DND-41 (cell line): ENCODE results near the gene TGM1.

Source experiments
- ATAC-seq: fragments of 200-7000 bp; cut with Tn5 transposase; 3 replicates; pipeline ENCODE4 v1.9.1; 2021; ENCODE audit warnings: low read depth; ENCODE audit not compliant: insufficient read depth
- DNase-seq: peaks from one replicate; pipeline ENCODE4 v3.0.0-alpha.2; 2020
- H2AFZ ChIP-seq: 2 replicates; pipeline ENCODE4 v1.6.0; 2012; ENCODE audit warnings: low read depth, low read length
- H3K27ac ChIP-seq: 2 replicates; pipeline ENCODE4 v1.5.1; 2012; ENCODE audit warnings: low read length, inconsistent platforms
- H3K27me3 ChIP-seq: fragments of 200-600 bp; sonication (generic); 2 replicates; pipeline ENCODE4 v1.6.0; 2012; ENCODE audit warnings: low read length, mild to moderate bottlenecking, inconsistent platforms; ENCODE audit not compliant: insufficient read depth, poor library complexity
- H3K36me3 ChIP-seq: 2 replicates; pipeline ENCODE4 v1.5.1; 2012; ENCODE audit warnings: low read length, inconsistent platforms; ENCODE audit not compliant: insufficient read depth
- H3K4me1 ChIP-seq: 2 replicates; pipeline ENCODE4 v1.5.1; 2012; ENCODE audit warnings: mild to moderate bottlenecking, low read length; ENCODE audit not compliant: insufficient read depth
- H3K4me2 ChIP-seq: 2 replicates; pipeline ENCODE4 v1.6.0; 2012; ENCODE audit warnings: mild to moderate bottlenecking, moderate library complexity, low read length, inconsistent platforms; ENCODE audit not compliant: insufficient read depth
- H3K4me3 ChIP-seq, 2 experiments: fragments of 200-600 bp in 1 of 2; shearing (Covaris generic) in 1 of 2; 2 replicates each; pipeline ENCODE4 v1.5.1; 2012 to 2016; ENCODE audit warnings: inconsistent platforms in 2 of 2, low read length in 2 of 2, mild to moderate bottlenecking in 2 of 2, low read depth in 1 of 2, moderate library complexity in 1 of 2
- H3K79me2 ChIP-seq: 2 replicates; pipeline ENCODE4 v1.6.0; 2012; ENCODE audit warnings: low read length, inconsistent platforms; ENCODE audit not compliant: insufficient read depth
- H3K9ac ChIP-seq: 2 replicates; pipeline ENCODE4 v1.6.0; 2012; ENCODE audit warnings: low read depth, mild to moderate bottlenecking, inconsistent platforms, low read length, moderate library complexity
- H3K9me3 ChIP-seq: 2 replicates; pipeline ENCODE4 v1.5.1; 2012; ENCODE audit warnings: low read length, moderate library complexity, mild to moderate bottlenecking, inconsistent platforms; ENCODE audit not compliant: insufficient read depth, severe bottlenecking
- H4K20me1 ChIP-seq: 2 replicates; pipeline ENCODE4 v1.6.0; 2012; ENCODE audit warnings: low read length; ENCODE audit not compliant: insufficient read depth
- CTCF ChIP-seq: IDR thresholded peaks from 2 replicates; pipeline ENCODE4 v1.5.1; 2012; ENCODE audit warnings: borderline replicate concordance, low read length, moderate library complexity, mild to moderate bottlenecking; ENCODE audit not compliant: poor library complexity, severe bottlenecking; ENCODE audit errors: extremely low read depth
- EZH2 ChIP-seq: IDR thresholded peaks from 3 replicates; pipeline ENCODE4 v1.6.1; 2012; ENCODE audit warnings: borderline replicate concordance, low read depth, mild to moderate bottlenecking, moderate library complexity, low read length, inconsistent platforms; ENCODE audit not compliant: severe bottlenecking

The TGM1 gene

GRCh38 chr14:24260026-24260779, 2.8 kb downstream of the TGM1 start:
- H3K79me2 ChIP-seq: no peaks in the 10 kb centered on the region
- no peaks in the 10 kb centered on the region for H3K27me3 ChIP-seq
- no peak overlapping the region for H3K9ac ChIP-seq
- ATAC-seq: no peak
- no peaks in the 10 kb centered on the region for H3K4me1 ChIP-seq
- TF ChIP-seq CTCF (no peak), EZH2 (no peak)
- no peak overlapping the region for H3K27ac ChIP-seq
- H3K9me3 ChIP-seq: no peaks in the 10 kb centered on the region
- no peak overlapping the region for H3K4me2 ChIP-seq
- no peak overlapping the region for H2AFZ ChIP-seq
- H3K36me3 ChIP-seq: no peaks in the 10 kb centered on the region
- no peaks in the 10 kb centered on the region for H4K20me1 ChIP-seq
- no peak overlapping the region for H3K4me3 ChIP-seq
- DNase-seq: no peak

GRCh38 chr14:24259282-24260025, 3.5 kb downstream of the TGM1 start:
- no peak overlapping the region for H3K4me2 ChIP-seq
- H3K4me3 ChIP-seq: no peak overlapping the region
- no peaks in the 10 kb centered on the region for H3K4me1 ChIP-seq
- DNase-seq (no peak), ATAC-seq (no peak)
- H3K36me3 ChIP-seq: no peaks in the 10 kb centered on the region
- H4K20me1 ChIP-seq: no peaks in the 10 kb centered on the region
- H3K27ac ChIP-seq: no peak overlapping the region
- TF ChIP-seq CTCF: no peak
- TF ChIP-seq EZH2: no peak
- H3K9me3 ChIP-seq: no peaks in the 10 kb centered on the region
- no peak overlapping the region for H2AFZ ChIP-seq
- H3K9ac ChIP-seq: no peak overlapping the region
- no peaks in the 10 kb centered on the region for H3K79me2 ChIP-seq
- H3K27me3 ChIP-seq: no peaks in the 10 kb centered on the region

GRCh38 chr14:24258548-24259265, 4.3 kb downstream of the TGM1 start:
- TF ChIP-seq EZH2: no peak
- no peak for TF ChIP-seq CTCF
- Histone ChIP-seq H3K9ac (no peak overlapping the region), H3K27ac (no peak overlapping the region), H3K4me1 (no peaks in the 10 kb centered on the region), H3K27me3 (no peaks in the 10 kb centered on the region), H3K36me3 (no peaks in the 10 kb centered on the region), H4K20me1 (no peaks in the 10 kb centered on the region), H3K4me2 (no peak overlapping the region), H3K9me3 (no peaks in the 10 kb centered on the region), H3K4me3 (no peak overlapping the region), H3K79me2 (no peaks in the 10 kb centered on the region), H2AFZ (no peak overlapping the region)
- DNase-seq (no peak), ATAC-seq (no peak)
